NAMALWA (cell line): Measurements from ENCODE around the gene SEMA5A.

Source experiments
- DNase-seq: peaks from one replicate; pipeline ENCODE4 v3.0.0-alpha.2; 2015; ENCODE audit warnings: low spot score

Gene SEMA5A

GRCh38 chr5:9331372-9331771 lies 214.5 kb downstream of the SEMA5A start:
- DNase-seq = no peak

GRCh38 chr5:9329125-9329524 lies 216.8 kb downstream of the SEMA5A start:
- no peak for DNase-seq

- DNase-seq = no peak
Observed at GRCh38 chr5:9325549-9325948, 220.3 kb downstream of the SEMA5A start.

- no peak for DNase-seq
Observed at GRCh38 chr5:9324348-9325077, 221.4 kb downstream of the SEMA5A start.

GRCh38 chr5:9320652-9321051 lies 225.2 kb downstream of the SEMA5A start:
- DNase-seq = no peak

GRCh38 chr5:9318031-9318430 lies 227.8 kb downstream of the SEMA5A start:
- DNase-seq = no peak

- DNase-seq = no peak
Observed at GRCh38 chr5:9316733-9317132, 229.1 kb downstream of the SEMA5A start.

GRCh38 chr5:9316041-9316440 lies 229.8 kb downstream of the SEMA5A start:
- no peak for DNase-seq

GRCh38 chr5:9314558-9314957 lies 231.3 kb downstream of the SEMA5A start:
- no peak for DNase-seq

GRCh38 chr5:9313751-9314150 lies 232.1 kb downstream of the SEMA5A start:
- no peak for DNase-seq

- no peak for DNase-seq
Observed at GRCh38 chr5:9307150-9307549, 238.7 kb downstream of the SEMA5A start.

GRCh38 chr5:9302218-9302617 lies 243.7 kb downstream of the SEMA5A start:
- DNase-seq = no peak

GRCh38 chr5:9301200-9301599 lies 244.7 kb downstream of the SEMA5A start:
- no peak for DNase-seq

GRCh38 chr5:9297134-9297533 lies 248.7 kb downstream of the SEMA5A start:
- DNase-seq = no peak

GRCh38 chr5:9295466-9295801 lies 250.4 kb downstream of the SEMA5A start:
- no peak for DNase-seq

- no peak for DNase-seq
Observed at GRCh38 chr5:9294793-9295465, 250.9 kb downstream of the SEMA5A start.

GRCh38 chr5:9288234-9288633 lies 257.6 kb downstream of the SEMA5A start:
- no peak for DNase-seq

GRCh38 chr5:9284781-9285307 lies 261.0 kb downstream of the SEMA5A start:
- no peak for DNase-seq

- DNase-seq = no peak
Observed at GRCh38 chr5:9284272-9284671, 261.6 kb downstream of the SEMA5A start.

GRCh38 chr5:9283473-9283872 lies 262.4 kb downstream of the SEMA5A start:
- DNase-seq = no peak

GRCh38 chr5:9283021-9283420 lies 262.9 kb downstream of the SEMA5A start:
- no peak for DNase-seq

- no peak for DNase-seq
Observed at GRCh38 chr5:9282211-9282610, 263.7 kb downstream of the SEMA5A start.

- no peak for DNase-seq
Observed at GRCh38 chr5:9279774-9280173, 266.1 kb downstream of the SEMA5A start.
